ENCODE data around the gene MAPK1. TPM values are rescaled to one million over a fixed set of nuclear protein-coding genes. Genes with fewer than 3 reads are reported as not detected.
A peak's percentile ranks its signal among the peaks of the same experiment; 100 is the strongest.
"Not testable (repeated sequence)": the region's sequence is repeated elsewhere in the genome, so short reads cannot be mapped to it uniquely, and the experiment has no call there.

The MAPK1 gene
- total RNA-seq, 1 donor from 2014 or later = 42.3 TPM

- no peak for TF ChIP-seq CTCF (conservative IDR thresholded peaks at IDR 0.05; ENCODE audit: low read depth, low read length)
- H3K4me3 ChIP-seq (ENCODE audit: low read depth, low read length) = no peak overlapping the region
- peak; percentile 30 for DNase-seq (ENCODE audit: low read depth)
Measured at GRCh38 chr22:21837248-21837979, 30.0 kb downstream of the MAPK1 start.

GRCh38 chr22:21836486-21836885, 31.0 kb downstream of the MAPK1 start:
- not testable (repeated sequence) for DNase-seq (ENCODE audit: low read depth); H3K4me3 ChIP-seq (ENCODE audit: low read depth, low read length)

DNA sequence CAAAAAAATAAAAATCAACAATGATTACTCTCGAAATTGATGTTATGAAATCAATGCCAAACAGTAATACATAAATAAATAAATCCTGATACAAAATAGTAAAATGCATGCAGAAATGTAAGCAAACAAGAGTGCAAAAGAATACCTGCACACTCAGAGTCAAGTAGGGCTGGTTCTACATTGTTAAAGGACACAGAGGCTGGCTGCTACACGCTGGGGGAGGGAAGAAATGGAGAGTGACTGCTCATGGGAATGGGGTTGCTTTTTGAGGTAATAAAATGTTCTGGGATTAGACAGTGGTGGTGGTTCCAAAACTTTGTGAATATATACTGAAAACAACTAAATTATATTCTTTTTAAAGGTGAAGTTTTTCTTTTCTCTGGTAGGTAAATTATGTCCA, 32.1 kb downstream of the MAPK1 start:
- no peak overlapping the region for H3K4me3 ChIP-seq (ENCODE audit: low read depth, low read length)
- DNase-seq (ENCODE audit: low read depth) = no peak
- TF ChIP-seq CTCF (conservative IDR thresholded peaks at IDR 0.05; ENCODE audit: low read depth, low read length) = no peak

GRCh38 chr22:21834869-21835268, 32.6 kb downstream of the MAPK1 start:
- no peak for DNase-seq (ENCODE audit: low read depth)
- no peak for TF ChIP-seq CTCF (conservative IDR thresholded peaks at IDR 0.05; ENCODE audit: low read depth, low read length)
- no peak overlapping the region for H3K4me3 ChIP-seq (ENCODE audit: low read depth, low read length)

- no peak for DNase-seq (ENCODE audit: low read depth)
- TF ChIP-seq CTCF (conservative IDR thresholded peaks at IDR 0.05; ENCODE audit: low read depth, low read length) = no peak
- no peak overlapping the region for H3K4me3 ChIP-seq (ENCODE audit: low read depth, low read length)
Measured at GRCh38 chr22:21832291-21833290, 34.9 kb downstream of the MAPK1 start.

DNA sequence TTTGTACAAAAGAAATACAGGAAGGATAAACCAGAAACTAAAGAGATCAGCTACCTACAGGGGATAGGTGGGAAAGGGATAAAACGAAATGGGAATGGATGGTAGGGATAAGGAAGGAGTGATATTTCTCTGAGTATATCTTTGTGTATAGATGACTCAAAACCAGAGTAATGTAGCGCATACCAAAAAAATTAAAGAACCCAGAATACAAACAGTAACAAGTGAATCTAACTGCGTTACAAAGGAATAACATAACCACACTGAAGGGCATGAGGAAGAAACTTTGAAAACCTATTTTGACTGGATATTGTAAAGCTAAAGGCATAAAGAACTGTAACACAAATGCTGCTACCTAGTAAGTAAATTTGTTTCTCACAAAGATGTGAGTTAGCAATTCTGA, 37.9 kb downstream of the MAPK1 start:
- DNase-seq (ENCODE audit: low read depth) = no peak
- no peak for TF ChIP-seq CTCF (conservative IDR thresholded peaks at IDR 0.05; ENCODE audit: low read depth, low read length)
- no peak overlapping the region for H3K4me3 ChIP-seq (ENCODE audit: low read depth, low read length)

- no peak for TF ChIP-seq CTCF (conservative IDR thresholded peaks at IDR 0.05; ENCODE audit: low read depth, low read length)
- no peak overlapping the region for H3K4me3 ChIP-seq (ENCODE audit: low read depth, low read length)
- DNase-seq (ENCODE audit: low read depth) = no peak
Measured at GRCh38 chr22:21828268-21828638, 39.2 kb downstream of the MAPK1 start.
